K562 (cell line): ENCODE measurements around the gene HOGA1. TPM values are rescaled to one million over a fixed set of nuclear protein-coding genes. Genes with fewer than 3 reads are reported as not detected.

ENCODE experiments used
- KDM5B ChIP-seq: fragments of 200-600 bp; sonication (generic); IDR thresholded peaks from 2 replicates; pipeline ENCODE4 v1.6.1; 2012; ENCODE audit warnings: low read depth, mild to moderate bottlenecking, moderate library complexity, low read length, control low read depth, inconsistent platforms; ENCODE audit not compliant: insufficient replicate concordance
- polyA plus RNA-seq, 8 experiments: library from polyadenylated mRNA; depleted of rRNA in 4 of 8; stranded (reverse) in 5 of 8; unstranded in 3 of 8; fragments of >200 nt; fragmentation: Nextera tagmentation in 2 of 8; fragmentation: Illumina TruSeq in 1 of 8; extraction: Ambion mirVana in 2 of 8; extraction: Trizol in 1 of 8; gene quantifications; 2 replicates each; pipeline versions ENCODE4 v1.2.1 to v1.2.3, GENCODE V29; 2011 to 2014; ENCODE audit warnings: inconsistent platforms in 1 of 8, missing spikeins in 1 of 8
- total RNA-seq, 7 experiments: library from RNA; depleted of rRNA in 6 of 7; stranded (reverse); fragments of >200 nt in 6 of 7; fragmentation: Illumina TruSeq in 2 of 7; extraction: Trizol in 2 of 7; gene quantifications; 2 replicates each; pipeline versions ENCODE4 v1.2.1 to v1.2.3, GENCODE V29; 2011 to 2021; ENCODE audit warnings: low replicate concordance in 1 of 7
- TF ChIP-seq, protein P1 (sequence below), 2 experiments: fragments of 450-650 bp in 1 of 2; sonication (generic) in 1 of 2; formaldehyde crosslinking in 1 of 2; IDR thresholded peaks; 2 replicates each; pipeline versions ENCODE4 v1.7.1 to v1.9.0; 2016 to 2022; ENCODE audit warnings: inconsistent platforms in 1 of 2, mild to moderate bottlenecking in 1 of 2, missing genetic modification reagents in 1 of 2

Gene HOGA1
- total and polyA plus RNA-seq, 9 of the 15 experiments (the other 6 are each of a cell fraction or from before 2014, with no cell fraction given), result not detected

DNA sequence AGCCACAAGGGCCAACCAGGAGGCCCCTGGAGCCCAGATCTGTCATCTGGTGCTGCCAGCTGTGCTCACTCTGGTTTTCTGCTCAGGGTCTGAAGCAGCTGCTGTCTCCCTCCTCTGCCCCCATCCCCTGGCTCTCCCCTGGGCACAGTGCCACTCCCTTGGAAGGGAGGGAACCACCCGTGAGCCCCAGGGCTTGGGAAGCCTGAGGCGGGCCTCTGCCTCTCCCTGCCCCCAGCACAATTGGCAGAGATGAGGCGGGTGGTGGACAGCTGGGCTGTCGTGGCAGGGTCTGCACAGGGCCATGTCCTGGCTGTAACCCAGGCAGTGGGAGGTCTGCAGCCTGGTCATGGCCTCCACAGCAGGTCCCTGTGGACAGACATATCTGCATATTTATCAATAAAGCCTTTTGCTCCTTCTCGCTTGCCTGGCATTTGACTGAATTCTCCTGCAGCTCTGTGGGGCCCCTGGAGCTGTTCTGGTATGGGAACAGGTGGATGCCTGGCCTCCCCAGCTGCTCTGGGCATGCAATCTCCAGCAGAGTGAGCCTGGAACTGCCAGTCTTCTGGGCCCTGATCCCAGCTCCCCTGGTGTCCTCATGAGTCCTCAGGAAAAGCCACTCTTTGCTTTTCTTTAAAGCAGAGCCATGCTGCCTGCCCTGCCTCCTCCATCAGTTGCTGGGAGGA lies 13.3 kb upstream of the HOGA1 start (continued):
- TF ChIP-seq, protein P1, sequence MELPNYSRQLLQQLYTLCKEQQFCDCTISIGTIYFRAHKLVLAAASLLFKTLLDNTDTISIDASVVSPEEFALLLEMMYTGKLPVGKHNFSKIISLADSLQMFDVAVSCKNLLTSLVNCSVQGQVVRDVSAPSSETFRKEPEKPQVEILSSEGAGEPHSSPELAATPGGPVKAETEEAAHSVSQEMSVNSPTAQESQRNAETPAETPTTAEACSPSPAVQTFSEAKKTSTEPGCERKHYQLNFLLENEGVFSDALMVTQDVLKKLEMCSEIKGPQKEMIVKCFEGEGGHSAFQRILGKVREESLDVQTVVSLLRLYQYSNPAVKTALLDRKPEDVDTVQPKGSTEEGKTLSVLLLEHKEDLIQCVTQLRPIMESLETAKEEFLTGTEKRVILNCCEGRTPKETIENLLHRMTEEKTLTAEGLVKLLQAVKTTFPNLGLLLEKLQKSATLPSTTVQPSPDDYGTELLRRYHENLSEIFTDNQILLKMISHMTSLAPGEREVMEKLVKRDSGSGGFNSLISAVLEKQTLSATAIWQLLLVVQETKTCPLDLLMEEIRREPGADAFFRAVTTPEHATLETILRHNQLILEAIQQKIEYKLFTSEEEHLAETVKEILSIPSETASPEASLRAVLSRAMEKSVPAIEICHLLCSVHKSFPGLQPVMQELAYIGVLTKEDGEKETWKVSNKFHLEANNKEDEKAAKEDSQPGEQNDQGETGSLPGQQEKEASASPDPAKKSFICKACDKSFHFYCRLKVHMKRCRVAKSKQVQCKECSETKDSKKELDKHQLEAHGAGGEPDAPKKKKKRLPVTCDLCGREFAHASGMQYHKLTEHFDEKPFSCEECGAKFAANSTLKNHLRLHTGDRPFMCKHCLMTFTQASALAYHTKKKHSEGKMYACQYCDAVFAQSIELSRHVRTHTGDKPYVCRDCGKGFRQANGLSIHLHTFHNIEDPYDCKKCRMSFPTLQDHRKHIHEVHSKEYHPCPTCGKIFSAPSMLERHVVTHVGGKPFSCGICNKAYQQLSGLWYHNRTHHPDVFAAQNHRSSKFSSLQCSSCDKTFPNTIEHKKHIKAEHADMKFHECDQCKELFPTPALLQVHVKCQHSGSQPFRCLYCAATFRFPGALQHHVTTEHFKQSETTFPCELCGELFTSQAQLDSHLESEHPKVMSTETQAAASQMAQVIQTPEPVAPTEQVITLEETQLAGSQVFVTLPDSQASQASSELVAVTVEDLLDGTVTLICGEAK (IDR thresholded peaks at IDR 0.05), result no peak
- TF ChIP-seq, protein P1 (CRISPR knock-in tag; IDR thresholded peaks at IDR 0.05), result no peak
- no peak for TF ChIP-seq KDM5B
